HPDE6-E6E7 (cell line): ENCODE results near the gene SYNGAP1.

Experiments used
- DNase-seq: peaks from one replicate; pipeline ENCODE4 v3.0.0; 2011; ENCODE audit warnings: missing footprints; ENCODE audit errors: extremely low spot score

SYNGAP1 gene

GRCh38 chr6:33421344-33421643, 1.4 kb downstream of the SYNGAP1 start:
- no peak for DNase-seq

GRCh38 chr6:33423777-33424176, 3.9 kb downstream of the SYNGAP1 start:
- DNase-seq: no peak

GRCh38 chr6:33424855-33425667, 5.2 kb downstream of the SYNGAP1 start:
- no peak for DNase-seq

GRCh38 chr6:33425668-33426577, 6.1 kb downstream of the SYNGAP1 start:
- peak; percentile 81 for DNase-seq

- DNase-seq: no peak
Observed at GRCh38 chr6:33426590-33427511, 7.0 kb downstream of the SYNGAP1 start.

DNA sequence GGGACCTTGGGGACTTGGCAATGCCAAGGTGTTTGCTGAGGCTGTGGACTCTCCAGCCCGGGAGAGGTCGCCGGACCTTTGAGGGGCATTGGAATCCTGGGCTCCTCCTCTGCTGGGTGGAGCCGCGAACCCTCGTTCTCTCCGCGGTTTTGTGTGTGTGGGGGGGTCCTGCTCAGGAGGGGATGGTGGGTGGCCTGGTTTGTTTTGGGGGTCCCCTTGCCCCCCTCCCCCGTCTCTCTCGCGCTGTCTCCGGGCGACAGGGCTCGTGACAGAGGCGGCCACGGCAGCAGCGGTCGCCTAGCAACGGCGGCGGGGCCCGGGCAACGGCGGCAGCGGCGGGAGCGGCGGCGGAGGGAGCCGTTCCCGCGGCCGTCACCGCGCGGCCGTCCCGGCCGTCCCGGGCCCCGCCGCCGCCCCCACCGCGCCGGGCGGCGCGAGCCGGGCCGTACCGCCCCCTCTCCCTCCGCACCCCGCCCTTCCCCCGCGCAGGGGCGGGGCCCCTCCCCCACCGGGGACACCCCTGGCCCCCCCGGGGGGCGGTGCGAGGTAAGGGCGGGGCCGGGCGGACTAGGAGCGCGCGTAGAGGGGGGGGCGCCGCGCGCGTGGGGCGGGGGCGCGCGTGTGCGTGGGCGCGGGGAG, 7.8 kb downstream of the SYNGAP1 start:
- DNase-seq: no peak

- DNase-seq: peak; percentile 84
Observed at GRCh38 chr6:33428224-33428965, 8.5 kb downstream of the SYNGAP1 start.

- DNase-seq: no peak
Observed at GRCh38 chr6:33428966-33429749, 9.3 kb downstream of the SYNGAP1 start.

GRCh38 chr6:33429750-33430052, 9.8 kb downstream of the SYNGAP1 start:
- no peak for DNase-seq

DNA sequence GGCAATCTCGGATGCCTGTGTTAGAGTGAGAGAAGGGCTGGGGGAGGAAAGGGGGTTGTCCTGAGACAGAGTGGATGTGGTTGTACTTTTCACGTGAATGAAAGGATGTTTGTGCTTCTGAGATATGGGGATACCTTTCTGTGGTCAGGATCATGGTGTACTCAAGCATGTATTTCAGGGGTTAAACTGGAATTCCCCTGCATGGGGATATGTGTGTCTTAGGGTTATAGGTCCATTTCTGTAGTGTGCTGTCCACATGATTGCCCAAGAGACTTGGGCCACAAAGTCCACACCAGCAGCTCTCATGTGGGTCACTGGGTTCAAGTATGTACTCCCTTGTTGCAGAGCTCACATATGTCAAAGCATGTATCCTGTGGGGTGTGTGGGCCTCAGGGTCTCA, 10.5 kb downstream of the SYNGAP1 start:
- DNase-seq: no peak

DNA sequence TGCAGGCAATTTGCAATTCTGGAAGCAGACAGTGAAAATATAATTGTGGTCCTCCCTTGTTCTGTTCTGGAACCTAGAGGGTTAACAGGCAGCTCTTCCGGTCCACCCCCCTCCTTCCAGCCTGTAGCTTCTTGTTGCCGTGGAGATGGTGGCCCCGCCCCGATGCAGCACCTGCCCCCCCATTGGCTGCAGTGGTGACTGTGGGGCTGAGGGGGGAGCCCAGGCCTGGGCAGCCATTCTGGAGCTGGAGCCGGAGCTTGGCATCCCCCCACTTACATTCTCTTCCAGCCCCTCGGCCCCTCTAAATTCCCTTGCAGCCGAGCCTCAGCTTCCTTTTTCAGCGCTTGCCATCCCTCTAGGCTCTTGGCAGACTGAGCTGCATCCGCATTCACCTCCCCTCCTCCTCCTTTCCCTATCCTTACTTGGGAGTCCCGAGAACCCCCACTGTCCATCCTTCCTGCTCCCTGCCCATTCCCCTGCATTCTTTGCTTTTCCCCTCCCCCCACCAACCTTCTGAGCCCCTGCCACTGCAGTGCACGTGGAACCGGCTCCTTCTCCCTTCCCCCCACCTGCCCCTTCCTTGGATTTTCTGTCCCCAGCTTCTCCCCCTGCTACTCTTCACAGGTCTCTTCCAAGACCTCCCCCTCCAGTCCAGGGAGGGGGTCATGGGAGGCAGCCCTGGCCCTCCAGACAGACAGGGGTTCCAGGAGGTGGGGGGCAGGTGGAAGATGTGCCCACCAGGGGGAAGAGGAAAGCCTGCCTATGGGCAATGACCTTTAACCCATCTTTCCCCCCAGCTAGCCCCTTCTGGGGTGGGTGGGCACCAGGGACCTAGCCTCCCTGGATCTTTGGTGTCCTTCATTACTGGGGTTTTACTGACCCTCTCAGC, 11.4 kb downstream of the SYNGAP1 start:
- DNase-seq: no peak

DNA sequence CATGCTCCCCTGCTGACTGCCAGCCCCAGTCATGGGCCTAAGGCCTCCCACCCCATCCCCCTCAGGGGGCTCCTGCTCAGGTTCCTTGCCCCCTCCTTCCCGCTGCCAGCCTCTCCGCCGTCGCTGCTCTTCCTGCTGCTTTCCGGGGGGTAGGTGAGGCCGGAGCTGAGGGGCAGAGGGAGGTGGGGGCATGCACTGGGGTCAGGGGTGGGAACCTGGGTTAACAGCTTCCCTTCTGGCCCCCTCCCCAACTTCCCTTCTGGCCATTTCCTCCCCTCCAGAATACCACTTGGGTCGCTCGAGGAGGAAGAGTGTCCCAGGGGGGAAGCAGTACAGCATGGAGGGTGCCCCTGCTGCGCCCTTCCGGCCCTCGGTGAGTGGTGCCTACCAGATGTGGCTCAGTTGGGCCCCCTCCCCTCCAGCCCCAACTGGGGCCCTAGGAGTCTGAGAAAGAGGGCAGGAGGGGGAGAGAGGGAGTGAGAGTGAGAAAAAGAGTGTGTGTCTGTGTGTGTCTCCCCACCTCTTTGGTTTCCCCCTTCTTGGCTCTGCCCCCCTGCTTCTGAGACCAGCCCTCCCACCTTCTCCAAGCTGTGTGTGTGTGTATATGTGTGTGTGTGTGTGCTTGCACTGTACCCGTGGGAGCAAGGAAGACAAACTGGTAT, 12.1 kb downstream of the SYNGAP1 start:
- no peak for DNase-seq

- no peak for DNase-seq
Observed at GRCh38 chr6:33432546-33432945, 12.7 kb downstream of the SYNGAP1 start.

GRCh38 chr6:33433001-33433543, 13.2 kb downstream of the SYNGAP1 start:
- DNase-seq: no peak

- no peak for DNase-seq
Observed at GRCh38 chr6:33433544-33434191, 13.8 kb downstream of the SYNGAP1 start.

- no peak for DNase-seq
Observed at GRCh38 chr6:33434961-33435360, 15.1 kb downstream of the SYNGAP1 start.

- no peak for DNase-seq
Observed at GRCh38 chr6:33437666-33438065, 17.8 kb downstream of the SYNGAP1 start.
